Measurements from ENCODE around the gene HDDC3. TPM values are rescaled to one million over a fixed set of nuclear protein-coding genes. Genes with fewer than 3 reads are reported as not detected.

Gene HDDC3
- total and polyA plus RNA-seq, 8 donors, result 12.1 to 22.1 (median 19.2) TPM; not detected in 2

DNA sequence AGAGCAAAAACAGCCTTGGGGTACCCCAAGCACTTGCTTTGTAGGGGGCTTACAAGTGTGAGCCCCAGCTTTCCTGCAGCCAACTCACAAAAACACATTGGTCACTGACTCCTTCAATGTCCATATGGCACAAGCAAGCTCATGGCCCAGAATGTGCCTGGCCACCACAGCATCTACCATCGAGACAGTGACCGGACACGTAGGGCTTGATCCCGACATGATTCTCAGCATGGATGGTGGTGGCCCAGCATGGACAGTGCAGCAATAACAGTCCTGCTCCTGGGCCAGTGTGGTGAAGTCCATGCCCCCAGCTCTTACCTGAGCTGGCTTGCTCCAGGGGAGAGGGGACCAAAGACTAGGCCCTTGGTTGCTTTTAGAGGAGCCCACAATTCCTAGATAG lies 8.7 kb upstream of the HDDC3 start:
- 95 to 98% (median 97%) methylated on average over 4 of the region's 4 CpGs for WGBS, 5 donors
- no peak for TF ChIP-seq EP300 (IDR thresholded peaks at IDR 0.05)
- TF ChIP-seq, protein P1, sequence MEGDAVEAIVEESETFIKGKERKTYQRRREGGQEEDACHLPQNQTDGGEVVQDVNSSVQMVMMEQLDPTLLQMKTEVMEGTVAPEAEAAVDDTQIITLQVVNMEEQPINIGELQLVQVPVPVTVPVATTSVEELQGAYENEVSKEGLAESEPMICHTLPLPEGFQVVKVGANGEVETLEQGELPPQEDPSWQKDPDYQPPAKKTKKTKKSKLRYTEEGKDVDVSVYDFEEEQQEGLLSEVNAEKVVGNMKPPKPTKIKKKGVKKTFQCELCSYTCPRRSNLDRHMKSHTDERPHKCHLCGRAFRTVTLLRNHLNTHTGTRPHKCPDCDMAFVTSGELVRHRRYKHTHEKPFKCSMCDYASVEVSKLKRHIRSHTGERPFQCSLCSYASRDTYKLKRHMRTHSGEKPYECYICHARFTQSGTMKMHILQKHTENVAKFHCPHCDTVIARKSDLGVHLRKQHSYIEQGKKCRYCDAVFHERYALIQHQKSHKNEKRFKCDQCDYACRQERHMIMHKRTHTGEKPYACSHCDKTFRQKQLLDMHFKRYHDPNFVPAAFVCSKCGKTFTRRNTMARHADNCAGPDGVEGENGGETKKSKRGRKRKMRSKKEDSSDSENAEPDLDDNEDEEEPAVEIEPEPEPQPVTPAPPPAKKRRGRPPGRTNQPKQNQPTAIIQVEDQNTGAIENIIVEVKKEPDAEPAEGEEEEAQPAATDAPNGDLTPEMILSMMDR (IDR thresholded peaks at IDR 0.05), result no peak
- TF ChIP-seq POLR2AphosphoS5 (IDR thresholded peaks at IDR 0.05), result no peak
- no peak for TF ChIP-seq POLR2A (IDR thresholded peaks at IDR 0.05)
- intact Hi-C loops (cut with DNase I; ENCODE audit: low total_unique reads), result no loop called here
- no peaks in the 10 kb centered on the region for H3K27me3 ChIP-seq
- H3K27ac ChIP-seq, result no peak overlapping the region
- peaks cover 10 to 15% (median 11%) of the 10 kb centered on the region in 4 donors for H3K4me1 ChIP-seq
- no peaks in the 10 kb centered on the region for H3K9me3 ChIP-seq
- H3K36me3 ChIP-seq, result peaks cover 72 to 94% (median 90%) of the 10 kb centered on the region in 4 donors
- no peak for DNase-seq
- no peak overlapping the region for H3K4me3 ChIP-seq

DNA sequence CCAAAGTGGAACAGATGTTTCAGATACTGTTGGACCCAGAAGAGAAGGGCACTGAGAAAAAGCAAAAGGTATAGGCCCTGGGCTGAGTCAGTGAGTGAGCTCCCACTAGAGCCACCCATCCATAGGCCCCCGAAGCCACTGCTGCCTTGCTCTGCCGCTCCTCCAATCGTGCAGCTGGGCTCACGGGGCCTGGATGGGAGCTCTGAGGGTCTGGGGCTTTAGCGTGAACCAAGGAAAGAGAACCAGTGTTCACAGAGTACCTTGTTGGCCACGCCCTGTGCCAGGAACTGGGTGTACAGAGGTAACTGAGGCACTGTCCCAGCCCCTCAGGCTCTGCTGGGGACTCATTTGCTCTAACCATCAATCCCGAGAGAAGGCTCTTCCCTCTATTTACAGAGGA lies 7.4 kb upstream of the HDDC3 start:
- TF ChIP-seq POLR2A (IDR thresholded peaks at IDR 0.05), result no peak
- intact Hi-C loops (cut with DNase I; ENCODE audit: low total_unique reads), result no loop called here
- DNase-seq, result no peak
- H3K9me3 ChIP-seq, result no peaks in the 10 kb centered on the region
- H3K36me3 ChIP-seq, result peaks cover 63 to 82% (median 78%) of the 10 kb centered on the region in 4 donors
- peaks cover 18 to 23% (median 21%) of the 10 kb centered on the region in 4 donors for H3K4me1 ChIP-seq
- no peak overlapping the region for H3K4me3 ChIP-seq
- 75 to 100% (median 92%) methylated on average over 6 to 7 of the region's 7 CpGs for WGBS, 5 donors
- H3K27ac ChIP-seq, result no peak overlapping the region
- H3K27me3 ChIP-seq, result no peaks in the 10 kb centered on the region

DNA sequence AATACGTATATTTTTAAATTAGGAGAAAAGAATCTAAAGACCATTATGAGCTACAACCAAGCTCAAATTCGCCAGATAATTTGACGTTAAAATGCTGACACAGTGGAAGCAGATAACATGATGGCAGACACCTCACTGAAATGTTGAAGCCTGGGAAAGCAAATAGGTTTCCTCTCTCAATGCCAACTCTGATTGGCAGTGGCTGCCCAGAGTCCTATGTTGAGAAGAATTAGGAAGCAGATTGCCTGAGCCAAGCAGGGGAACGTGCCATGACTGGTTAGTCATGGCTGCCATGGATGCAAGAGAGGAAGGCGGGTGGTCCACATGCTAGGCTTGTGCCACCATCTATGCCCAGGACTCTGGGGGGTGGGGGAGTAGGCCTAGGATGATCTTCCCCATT lies 5.9 kb upstream of the HDDC3 start:
- intact Hi-C loops (cut with DNase I; ENCODE audit: low total_unique reads), result no loop called here
- no peaks in the 10 kb centered on the region for H3K27me3 ChIP-seq
- H3K4me1 ChIP-seq, result peaks cover 22 to 35% (median 32%) of the 10 kb centered on the region in 4 donors
- no peak overlapping the region for H3K27ac ChIP-seq
- no peak overlapping the region for H3K4me3 ChIP-seq
- no peak for TF ChIP-seq EP300 (IDR thresholded peaks at IDR 0.05)
- no peak for TF ChIP-seq POLR2A (IDR thresholded peaks at IDR 0.05)
- TF ChIP-seq POLR2AphosphoS5 (IDR thresholded peaks at IDR 0.05), result no peak
- TF ChIP-seq, protein P1 (IDR thresholded peaks at IDR 0.05), result no peak
- no peak for DNase-seq
- peaks cover 48 to 67% (median 63%) of the 10 kb centered on the region in 4 donors for H3K36me3 ChIP-seq
- 90 to 92% (median 92%) methylated on average over 5 of the region's 5 CpGs for WGBS, 5 donors
- H3K9me3 ChIP-seq, result no peaks in the 10 kb centered on the region

DNA sequence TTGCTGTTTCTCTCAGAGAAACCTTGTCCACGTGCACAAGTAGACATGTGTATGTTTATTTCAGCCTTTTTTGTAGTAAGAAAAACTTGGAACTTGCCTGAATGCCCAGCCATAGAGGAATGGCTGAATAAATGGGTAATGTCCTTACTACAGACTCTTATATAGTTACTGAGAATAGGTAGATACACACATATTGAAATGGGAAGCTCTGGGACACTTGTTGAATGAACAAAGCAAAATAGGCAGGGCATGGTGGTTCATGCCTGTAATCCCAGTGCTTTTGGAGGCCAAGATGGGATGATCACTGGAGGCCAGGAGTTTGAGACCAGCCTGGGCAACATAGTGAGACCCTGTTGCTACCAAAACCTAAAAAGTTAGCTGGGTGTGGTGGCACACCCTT lies 4.5 kb upstream of the HDDC3 start:
- TF ChIP-seq POLR2AphosphoS5 (IDR thresholded peaks at IDR 0.05) (no peak), POLR2A (IDR thresholded peaks at IDR 0.05) (no peak), EP300 (IDR thresholded peaks at IDR 0.05) (no peak)
- TF ChIP-seq, protein P1 (IDR thresholded peaks at IDR 0.05), result no peak
- intact Hi-C loops (cut with DNase I; ENCODE audit: low total_unique reads), result no loop called here
- no peaks in the 10 kb centered on the region for H3K9me3 ChIP-seq
- H3K4me1 ChIP-seq, result peaks cover 25 to 46% (median 41%) of the 10 kb centered on the region in 4 donors
- no peak for DNase-seq
- no peak overlapping the region for H3K27ac ChIP-seq
- peak overlapping the region in 1 of 4 donors; percentile 75 for H3K4me3 ChIP-seq
- H3K27me3 ChIP-seq, result no peaks in the 10 kb centered on the region
- H3K36me3 ChIP-seq, result peaks cover 33 to 52% (median 48%) of the 10 kb centered on the region in 4 donors
- whole genome bisulfite sequencing, 5 donors, result 60 to 71% (median 65%) methylated on average over 1 of the region's 1 CpG

DNA sequence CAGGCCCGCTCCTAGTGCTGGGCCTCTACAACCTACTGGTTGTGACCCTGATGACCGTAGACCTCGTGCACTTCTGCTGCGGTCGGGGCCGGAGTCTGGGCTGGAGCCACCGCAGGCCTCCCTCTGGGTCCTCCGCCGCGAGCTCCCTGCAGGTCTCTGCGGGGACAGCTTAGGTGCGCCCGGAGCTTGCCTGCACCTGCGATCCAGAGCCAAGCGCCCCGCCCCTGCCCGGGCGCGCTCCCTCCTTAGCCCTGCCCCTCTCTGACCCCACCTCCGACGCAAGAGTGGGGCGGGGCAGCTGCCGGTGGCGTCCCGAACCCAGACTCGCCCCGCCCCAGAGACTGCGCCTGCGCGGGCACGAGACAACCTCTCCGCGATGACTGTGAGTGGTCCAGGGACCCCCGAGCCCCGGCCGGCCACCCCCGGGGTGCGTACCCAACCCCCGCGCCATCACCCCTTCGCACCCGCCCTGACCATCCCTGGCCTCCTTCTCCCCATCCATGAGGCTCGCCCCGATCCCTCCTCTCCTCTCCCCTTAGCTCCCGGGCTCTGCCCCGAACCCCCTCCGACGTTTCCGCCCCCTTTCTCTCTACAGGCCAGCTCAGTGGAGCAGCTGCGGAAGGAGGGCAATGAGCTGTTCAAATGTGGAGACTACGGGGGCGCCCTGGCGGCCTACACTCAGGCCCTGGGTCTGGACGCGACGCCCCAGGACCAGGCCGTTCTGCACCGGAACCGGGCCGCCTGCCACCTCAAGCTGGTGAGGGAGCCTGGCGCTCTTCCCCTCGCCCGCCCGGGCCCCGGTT lies 2.8 kb upstream of the HDDC3 start, which contains the start of gene UNC45A:
Gene UNC45A, plus strand, starts transcription at position 337 of the 803 bp plus-strand sequence. Its CDS starts 40 bp downstream, at position 377.
- Histone ChIP-seq H3K27me3 (no peaks in the 10 kb centered on the region), H3K36me3 (peaks cover 17 to 36% (median 32%) of the 10 kb centered on the region in 4 donors), H3K27ac (peak within 1 kb of the TSS; percentile 86 to 91 (median 90)), H3K4me3 (peak within 1 kb of the TSS; percentile 65 to 79 (median 76)), H3K9me3 (no peaks in the 10 kb centered on the region), H3K4me1 (peaks cover 38 to 61% (median 57%) of the 10 kb centered on the region in 4 donors)
- 0 to 1% (median 0%) methylated on average over 49 to 65 of the region's 65 CpGs for WGBS, 5 donors
- TF ChIP-seq, protein P1 (IDR thresholded peaks at IDR 0.05), result no peak
- TF ChIP-seq EP300 (IDR thresholded peaks at IDR 0.05) (no peak), POLR2AphosphoS5 (IDR thresholded peaks at IDR 0.05) (peak in 2 of 3 donors; percentile 72 to 86), POLR2A (IDR thresholded peaks at IDR 0.05) (peak in 2 of 4 donors; percentile 54 to 64)
- DNase-seq, result peak; percentile 97 to 98
- intact Hi-C loops (cut with DNase I; ENCODE audit: low total_unique reads), result no loop called here

Data from stomach (tissue), 9 donors.